ENCODE measurements around the gene SASH1.
A peak's percentile ranks its signal among the peaks of the same experiment; 100 is the strongest.

SASH1 gene

GRCh38 chr6:148572676-148573335 is 230.2 kb downstream of the SASH1 start:
- TF ChIP-seq, protein P1, sequence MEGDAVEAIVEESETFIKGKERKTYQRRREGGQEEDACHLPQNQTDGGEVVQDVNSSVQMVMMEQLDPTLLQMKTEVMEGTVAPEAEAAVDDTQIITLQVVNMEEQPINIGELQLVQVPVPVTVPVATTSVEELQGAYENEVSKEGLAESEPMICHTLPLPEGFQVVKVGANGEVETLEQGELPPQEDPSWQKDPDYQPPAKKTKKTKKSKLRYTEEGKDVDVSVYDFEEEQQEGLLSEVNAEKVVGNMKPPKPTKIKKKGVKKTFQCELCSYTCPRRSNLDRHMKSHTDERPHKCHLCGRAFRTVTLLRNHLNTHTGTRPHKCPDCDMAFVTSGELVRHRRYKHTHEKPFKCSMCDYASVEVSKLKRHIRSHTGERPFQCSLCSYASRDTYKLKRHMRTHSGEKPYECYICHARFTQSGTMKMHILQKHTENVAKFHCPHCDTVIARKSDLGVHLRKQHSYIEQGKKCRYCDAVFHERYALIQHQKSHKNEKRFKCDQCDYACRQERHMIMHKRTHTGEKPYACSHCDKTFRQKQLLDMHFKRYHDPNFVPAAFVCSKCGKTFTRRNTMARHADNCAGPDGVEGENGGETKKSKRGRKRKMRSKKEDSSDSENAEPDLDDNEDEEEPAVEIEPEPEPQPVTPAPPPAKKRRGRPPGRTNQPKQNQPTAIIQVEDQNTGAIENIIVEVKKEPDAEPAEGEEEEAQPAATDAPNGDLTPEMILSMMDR (IDR thresholded peaks at IDR 0.05; ENCODE audit: low read depth, low read length, missing control alignments), result no peak
- no peak for DNase-seq (ENCODE audit: low read depth)

GRCh38 chr6:148573922-148574321 is 231.3 kb downstream of the SASH1 start:
- DNase-seq (ENCODE audit: low read depth), result no peak
- H3K4me3 ChIP-seq (ENCODE audit: low read depth, low read length), result no peak overlapping the region
- TF ChIP-seq, protein P1 (IDR thresholded peaks at IDR 0.05; ENCODE audit: low read depth, low read length, missing control alignments), result no peak

More at GRCh38 chr6:148572676-148573335, 230.2 kb downstream of the SASH1 start:
- H3K4me3 ChIP-seq (ENCODE audit: low read depth, low read length), result no peak overlapping the region

DNA sequence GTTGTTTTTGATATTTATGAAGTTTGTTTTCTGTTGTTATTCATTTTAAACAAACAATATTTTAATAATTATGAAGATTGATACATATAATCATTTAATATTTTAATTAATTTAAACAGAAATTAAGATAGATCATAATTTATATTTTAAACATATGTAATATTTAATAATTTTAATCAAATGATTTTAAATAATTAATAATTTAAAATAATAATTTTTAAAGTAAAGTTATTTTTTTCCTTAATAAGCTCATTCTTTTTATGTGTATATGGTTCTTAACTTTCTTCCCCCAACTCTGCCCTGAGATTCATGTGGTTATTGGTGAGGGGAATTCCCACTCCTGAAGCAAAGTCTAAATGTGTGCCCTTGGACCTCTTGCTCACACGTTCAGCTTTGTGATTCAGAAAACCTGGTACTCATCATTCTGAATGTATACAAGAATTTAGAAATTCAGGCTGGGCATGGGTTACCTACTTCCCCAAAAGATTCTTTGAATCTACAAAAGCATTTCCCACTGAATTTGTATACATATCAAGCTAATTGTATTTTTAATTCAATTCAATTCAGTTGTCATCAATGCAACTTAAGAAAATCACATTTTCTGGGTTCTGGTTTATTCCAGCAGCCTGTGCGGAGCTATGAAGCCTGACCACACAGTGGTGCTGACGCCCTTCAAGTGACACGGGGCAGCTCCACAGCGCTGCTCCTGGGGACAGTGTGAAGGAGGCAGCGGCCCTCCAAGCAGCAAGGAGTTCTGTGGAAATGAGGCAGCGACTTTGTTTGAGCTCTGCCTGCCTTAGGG is 235.2 kb downstream of the SASH1 start:
- no peak overlapping the region for H3K4me3 ChIP-seq (ENCODE audit: low read depth, low read length)
- TF ChIP-seq, protein P1 (IDR thresholded peaks at IDR 0.05; ENCODE audit: low read depth, low read length, missing control alignments), result peak; percentile 91
- peak; percentile 36 for DNase-seq (ENCODE audit: low read depth)

- no peak overlapping the region for H3K4me3 ChIP-seq (ENCODE audit: low read depth, low read length)
- TF ChIP-seq, protein P1 (IDR thresholded peaks at IDR 0.05; ENCODE audit: low read depth, low read length, missing control alignments), result no peak
- DNase-seq (ENCODE audit: low read depth), result no peak
These were observed 235.8 kb downstream of the SASH1 start for GRCh38 chr6:148578489-148578814.

DNA sequence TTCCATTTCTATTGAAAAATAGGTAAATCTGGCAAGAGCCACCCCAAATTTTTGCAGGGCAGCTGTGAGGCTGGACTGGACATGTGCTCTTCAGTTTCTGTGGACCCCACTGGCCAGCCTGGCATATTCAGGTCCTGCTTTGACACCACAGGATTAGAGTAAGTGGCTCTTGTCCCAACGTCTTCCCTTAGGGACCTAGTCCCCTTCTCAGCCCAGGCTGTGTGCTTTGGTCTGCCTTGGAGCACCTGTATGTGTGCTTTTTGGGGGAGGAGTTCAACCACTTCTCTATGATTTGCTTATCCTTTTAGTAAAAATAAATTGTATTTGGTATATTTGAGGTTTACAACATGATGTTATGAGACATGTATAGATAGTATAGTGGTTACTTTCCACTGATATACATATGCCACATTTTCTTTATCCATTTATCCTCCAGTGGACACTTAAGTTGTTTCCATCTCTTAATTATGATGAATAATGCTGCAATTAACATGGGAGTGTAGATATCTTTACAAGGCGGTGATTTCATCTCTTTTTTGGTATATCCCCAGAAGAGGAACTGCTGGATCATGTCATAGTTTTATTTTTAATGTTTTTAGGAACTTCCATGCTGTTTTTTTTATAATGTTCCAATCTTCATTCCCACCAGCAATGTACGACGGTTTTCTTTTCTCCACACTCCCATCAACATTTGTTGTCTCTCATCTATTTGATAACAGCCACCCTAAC is 236.4 kb downstream of the SASH1 start:
- TF ChIP-seq, protein P1 (IDR thresholded peaks at IDR 0.05; ENCODE audit: low read depth, low read length, missing control alignments), result no peak
- no peak for DNase-seq (ENCODE audit: low read depth)
- H3K4me3 ChIP-seq (ENCODE audit: low read depth, low read length), result no peak overlapping the region

DNA sequence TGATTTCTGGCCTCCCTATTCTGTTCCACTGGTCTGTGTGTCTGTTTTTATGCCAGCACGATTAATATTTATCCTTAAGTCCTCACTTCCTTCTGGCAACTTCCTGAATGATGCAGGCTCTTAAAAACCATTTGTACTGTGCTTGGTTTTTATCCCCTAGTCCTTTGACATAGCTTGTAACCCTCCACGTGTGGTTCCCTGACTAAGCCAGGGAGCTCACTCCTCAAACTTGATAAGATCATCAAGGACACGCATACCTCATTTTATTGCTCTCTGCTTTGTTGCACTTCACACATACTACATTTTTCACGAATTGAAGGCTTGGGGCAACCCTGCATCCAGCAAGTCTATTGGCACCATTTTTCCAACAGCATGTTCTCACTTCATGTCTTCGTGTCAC is 237.8 kb downstream of the SASH1 start:
- TF ChIP-seq, protein P1 (IDR thresholded peaks at IDR 0.05; ENCODE audit: low read depth, low read length, missing control alignments), result no peak
- no peak for DNase-seq (ENCODE audit: low read depth)
- H3K4me3 ChIP-seq (ENCODE audit: low read depth, low read length), result no peak overlapping the region
